ENCODE results near the gene MLF2. TPM values are rescaled to one million over a fixed set of nuclear protein-coding genes. Genes with fewer than 3 reads are reported as not detected.

MLF2 gene
- total and polyA plus RNA-seq, 8 donors = 142 to 182 (median 162) TPM

- peak overlapping the region; percentile 5 to 30 for H3K27ac ChIP-seq
- intact Hi-C loops (cut with DNase I) = no loop called here
- peaks cover 0 to 26% of the 10 kb centered on the region in 2 donors for H3K27me3 ChIP-seq
- H3K4me3 ChIP-seq = peak overlapping the region in 1 of 2 donors; percentile 33
- H3K4me1 ChIP-seq = peaks cover 4 to 13% of the 10 kb centered on the region in 2 donors
- TF ChIP-seq, protein P1, sequence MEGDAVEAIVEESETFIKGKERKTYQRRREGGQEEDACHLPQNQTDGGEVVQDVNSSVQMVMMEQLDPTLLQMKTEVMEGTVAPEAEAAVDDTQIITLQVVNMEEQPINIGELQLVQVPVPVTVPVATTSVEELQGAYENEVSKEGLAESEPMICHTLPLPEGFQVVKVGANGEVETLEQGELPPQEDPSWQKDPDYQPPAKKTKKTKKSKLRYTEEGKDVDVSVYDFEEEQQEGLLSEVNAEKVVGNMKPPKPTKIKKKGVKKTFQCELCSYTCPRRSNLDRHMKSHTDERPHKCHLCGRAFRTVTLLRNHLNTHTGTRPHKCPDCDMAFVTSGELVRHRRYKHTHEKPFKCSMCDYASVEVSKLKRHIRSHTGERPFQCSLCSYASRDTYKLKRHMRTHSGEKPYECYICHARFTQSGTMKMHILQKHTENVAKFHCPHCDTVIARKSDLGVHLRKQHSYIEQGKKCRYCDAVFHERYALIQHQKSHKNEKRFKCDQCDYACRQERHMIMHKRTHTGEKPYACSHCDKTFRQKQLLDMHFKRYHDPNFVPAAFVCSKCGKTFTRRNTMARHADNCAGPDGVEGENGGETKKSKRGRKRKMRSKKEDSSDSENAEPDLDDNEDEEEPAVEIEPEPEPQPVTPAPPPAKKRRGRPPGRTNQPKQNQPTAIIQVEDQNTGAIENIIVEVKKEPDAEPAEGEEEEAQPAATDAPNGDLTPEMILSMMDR (IDR thresholded peaks at IDR 0.05) = peak; percentile 88 to 98
- no peaks in the 10 kb centered on the region for H3K9me3 ChIP-seq
- peak; percentile 92 to 96 (median 95) for DNase-seq
- peak; percentile 100 for ATAC-seq
- H3K36me3 ChIP-seq = no peaks in the 10 kb centered on the region
These were observed 25.9 kb upstream of the MLF2 start for GRCh38 chr12:6778574-6779550.

GRCh38 chr12:6778217-6778573 lies 25.3 kb upstream of the MLF2 start:
- Histone ChIP-seq H3K4me1 (peaks cover 4 to 14% of the 10 kb centered on the region in 2 donors), H3K4me3 (peak overlapping the region in 1 of 2 donors; percentile 33), H3K9me3 (no peaks in the 10 kb centered on the region), H3K36me3 (no peaks in the 10 kb centered on the region), H3K27me3 (peaks cover 0 to 32% of the 10 kb centered on the region in 2 donors), H3K27ac (peak overlapping the region; percentile 5 to 30)
- ATAC-seq (peak; percentile 20), DNase-seq (no peak)
- intact Hi-C loops (cut with DNase I) = no loop called here
- TF ChIP-seq, protein P1 (IDR thresholded peaks at IDR 0.05) = no peak

GRCh38 chr12:6777386-6777785 lies 24.4 kb upstream of the MLF2 start:
- H3K36me3 ChIP-seq = no peaks in the 10 kb centered on the region
- no peak overlapping the region for H3K4me3 ChIP-seq
- H3K27me3 ChIP-seq = peaks cover 0 to 40% of the 10 kb centered on the region in 2 donors
- DNase-seq (no peak), ATAC-seq (no peak)
- peaks cover 4 to 22% of the 10 kb centered on the region in 2 donors for H3K4me1 ChIP-seq
- no peaks in the 10 kb centered on the region for H3K9me3 ChIP-seq
- intact Hi-C loops (cut with DNase I) = no loop called here
- no peak overlapping the region for H3K27ac ChIP-seq
- TF ChIP-seq, protein P1 (IDR thresholded peaks at IDR 0.05) = no peak

DNA sequence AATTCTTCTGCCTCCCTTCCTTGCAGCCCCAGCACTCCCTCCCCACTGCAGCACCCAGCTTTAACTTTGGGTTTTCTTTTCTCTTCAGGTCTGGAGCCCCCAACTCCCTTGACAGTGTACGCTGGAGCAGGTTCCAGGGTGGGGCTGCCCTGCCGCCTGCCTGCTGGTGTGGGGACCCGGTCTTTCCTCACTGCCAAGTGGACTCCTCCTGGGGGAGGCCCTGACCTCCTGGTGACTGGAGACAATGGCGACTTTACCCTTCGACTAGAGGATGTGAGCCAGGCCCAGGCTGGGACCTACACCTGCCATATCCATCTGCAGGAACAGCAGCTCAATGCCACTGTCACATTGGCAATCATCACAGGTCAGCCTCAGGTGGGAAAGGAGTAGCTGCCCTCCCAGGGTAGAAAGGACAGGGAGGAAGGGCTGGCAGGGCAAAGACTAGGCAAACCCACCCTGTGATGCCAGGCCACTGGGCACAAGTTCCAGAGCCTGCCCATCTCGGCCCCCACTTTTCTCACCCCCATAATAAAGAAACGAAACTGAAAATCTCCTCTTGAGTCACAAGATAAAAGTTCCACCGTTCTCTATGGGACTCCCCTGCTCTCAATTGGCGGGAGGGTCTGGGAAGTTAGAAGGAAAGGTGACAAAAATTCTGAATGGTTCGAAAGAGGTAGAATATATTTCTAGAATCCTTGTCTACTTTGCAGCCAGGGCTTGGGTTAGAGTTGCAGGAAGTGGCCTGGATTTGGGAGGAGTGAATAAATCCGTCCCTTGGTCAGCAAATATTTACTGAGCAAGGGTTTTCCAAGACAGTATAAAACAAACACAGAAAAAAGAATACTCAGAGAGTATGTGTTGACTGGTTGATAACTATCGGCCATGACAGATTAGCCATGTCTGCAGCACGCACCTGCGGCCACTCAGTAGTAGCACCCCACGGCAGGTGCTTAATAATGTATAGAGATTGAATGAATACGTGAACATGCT lies 22.5 kb upstream of the MLF2 start:
- ATAC-seq (no peak), DNase-seq (no peak)
- TF ChIP-seq, protein P1 (IDR thresholded peaks at IDR 0.05) = no peak
- Histone ChIP-seq H3K27me3 (peaks cover 0 to 47% of the 10 kb centered on the region in 2 donors), H3K27ac (no peak overlapping the region), H3K4me1 (peaks cover 11 to 41% of the 10 kb centered on the region in 2 donors), H3K36me3 (peaks cover 0 to 11% of the 10 kb centered on the region in 2 donors), H3K9me3 (no peaks in the 10 kb centered on the region), H3K4me3 (no peak overlapping the region)
- intact Hi-C loops (cut with DNase I) = no loop called here
